Measurements from ENCODE around the gene TEKT2. TPM values are rescaled to one million over a fixed set of nuclear protein-coding genes. Genes with fewer than 3 reads are reported as not detected.

Gene TEKT2
- total RNA-seq, 4 donors from 2014 or later = 0.83 TPM; not detected in 3

DNA sequence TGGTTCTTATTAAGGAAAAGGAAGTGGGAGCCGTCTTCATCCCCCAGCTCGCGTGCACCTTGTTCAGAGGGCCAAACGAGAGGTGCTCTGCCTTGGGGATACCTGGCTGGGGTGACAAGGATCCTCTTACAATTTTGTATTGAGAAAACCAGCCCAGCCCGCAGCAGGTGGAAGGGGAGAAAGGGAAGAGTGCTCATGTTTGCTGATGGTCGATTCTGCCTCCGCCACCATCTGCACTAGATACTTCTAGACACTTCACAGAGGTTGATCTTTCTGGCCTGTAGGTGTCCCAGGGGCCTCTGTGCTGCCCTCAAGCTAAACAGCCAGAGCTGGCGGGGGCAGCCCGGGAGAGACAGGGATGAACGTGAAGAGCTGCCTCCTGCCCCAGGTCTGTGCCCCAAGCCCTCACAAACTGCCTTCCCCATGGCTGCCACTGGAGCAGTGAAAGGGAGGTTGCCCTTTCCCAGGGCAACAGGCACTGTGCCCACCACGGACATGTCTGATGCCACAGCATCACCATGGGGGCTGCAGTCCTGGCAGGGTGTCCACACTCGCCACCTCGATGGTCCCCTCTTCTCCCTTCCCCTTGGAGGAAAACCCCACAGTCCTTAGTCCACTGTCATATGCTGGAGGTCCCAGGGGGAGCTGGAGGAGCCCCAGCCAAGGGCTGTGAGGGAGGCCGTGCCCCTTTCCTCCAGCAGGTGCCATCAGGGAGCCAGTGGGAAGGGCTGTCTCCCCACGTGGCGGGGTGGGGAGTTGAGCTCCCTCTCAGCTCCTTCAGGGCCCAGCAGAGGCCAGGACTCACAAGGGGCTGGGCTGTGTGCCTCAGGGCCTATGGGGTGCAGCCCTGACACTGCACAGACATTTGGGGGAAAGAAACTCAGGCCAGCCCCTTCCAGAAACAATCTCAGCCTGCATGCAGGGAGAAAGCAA is 12.9 kb downstream of the TEKT2 start:
- DNase-seq (ENCODE audit: extremely low spot score) = no peak

DNA sequence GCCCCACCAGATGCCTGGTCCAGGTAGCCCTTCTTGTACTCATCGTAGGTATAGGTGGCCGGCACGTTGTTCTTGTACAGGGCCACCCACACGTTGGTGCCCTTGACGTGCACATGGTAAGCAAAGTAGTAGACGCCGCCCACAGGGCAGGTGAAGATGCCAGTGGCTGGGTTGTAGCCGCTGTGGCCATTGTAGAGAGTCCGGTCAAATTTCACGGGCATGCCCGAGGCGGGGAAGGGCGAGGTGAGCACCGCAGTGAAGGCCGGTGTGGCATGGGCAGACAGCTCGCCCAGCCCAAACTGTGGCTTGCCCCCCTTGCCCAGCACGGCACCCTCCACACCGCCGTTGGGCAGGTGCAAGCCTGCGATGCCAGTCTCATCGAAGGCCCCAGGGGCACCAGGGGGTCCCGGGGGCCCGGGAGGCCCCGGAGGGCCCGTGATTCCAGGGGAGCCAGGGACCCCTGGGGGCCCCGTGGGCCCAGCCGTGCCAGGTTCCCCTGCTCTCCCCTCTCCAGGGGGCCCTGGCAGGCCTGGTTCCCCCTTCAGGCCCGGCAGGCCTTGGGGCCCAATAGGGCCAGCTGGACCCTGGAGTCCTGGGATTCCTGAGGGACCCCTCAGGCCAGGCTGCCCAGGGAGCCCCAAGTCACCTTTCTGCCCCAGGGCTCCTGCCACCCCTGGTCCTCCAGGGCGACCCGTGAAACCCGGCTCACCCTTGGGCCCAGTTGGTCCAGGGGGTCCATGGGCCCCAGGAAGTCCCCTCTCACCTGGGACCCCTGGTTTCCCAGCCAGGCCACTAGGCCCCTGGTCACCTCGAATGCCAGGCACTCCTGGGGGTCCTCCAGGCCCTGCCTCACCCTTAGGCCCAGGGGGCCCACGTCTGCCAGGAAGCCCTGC is 14.0 kb downstream of the TEKT2 start:
- H3K4me1 ChIP-seq = peaks cover 4 to 48% (median 37%) of the 10 kb centered on the region in 4 donors
- H3K9me3 ChIP-seq = no peaks in the 10 kb centered on the region

More for the DNA sequence above, 12.9 kb downstream of the TEKT2 start:
- TF ChIP-seq POLR2A (IDR thresholded peaks at IDR 0.05; ENCODE audit: low read depth) (no peak), POLR2AphosphoS5 (IDR thresholded peaks at IDR 0.05) (no peak), EP300 (IDR thresholded peaks at IDR 0.05) (no peak)
- TF ChIP-seq, protein P1, sequence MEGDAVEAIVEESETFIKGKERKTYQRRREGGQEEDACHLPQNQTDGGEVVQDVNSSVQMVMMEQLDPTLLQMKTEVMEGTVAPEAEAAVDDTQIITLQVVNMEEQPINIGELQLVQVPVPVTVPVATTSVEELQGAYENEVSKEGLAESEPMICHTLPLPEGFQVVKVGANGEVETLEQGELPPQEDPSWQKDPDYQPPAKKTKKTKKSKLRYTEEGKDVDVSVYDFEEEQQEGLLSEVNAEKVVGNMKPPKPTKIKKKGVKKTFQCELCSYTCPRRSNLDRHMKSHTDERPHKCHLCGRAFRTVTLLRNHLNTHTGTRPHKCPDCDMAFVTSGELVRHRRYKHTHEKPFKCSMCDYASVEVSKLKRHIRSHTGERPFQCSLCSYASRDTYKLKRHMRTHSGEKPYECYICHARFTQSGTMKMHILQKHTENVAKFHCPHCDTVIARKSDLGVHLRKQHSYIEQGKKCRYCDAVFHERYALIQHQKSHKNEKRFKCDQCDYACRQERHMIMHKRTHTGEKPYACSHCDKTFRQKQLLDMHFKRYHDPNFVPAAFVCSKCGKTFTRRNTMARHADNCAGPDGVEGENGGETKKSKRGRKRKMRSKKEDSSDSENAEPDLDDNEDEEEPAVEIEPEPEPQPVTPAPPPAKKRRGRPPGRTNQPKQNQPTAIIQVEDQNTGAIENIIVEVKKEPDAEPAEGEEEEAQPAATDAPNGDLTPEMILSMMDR (IDR thresholded peaks at IDR 0.05) = no peak
- 70% methylated on average over 11 of the region's 16 CpGs for WGBS
- Histone ChIP-seq H3K27me3 (no peaks in the 10 kb centered on the region), H3K4me1 (peaks cover 4 to 52% (median 39%) of the 10 kb centered on the region in 4 donors), H3K27ac (replicated peaks in 1 of 4) (no peak overlapping the region), H3K4me3 (no peak overlapping the region), H3K36me3 (peaks cover 26 to 58% (median 45%) of the 10 kb centered on the region in 4 donors), H3K9me3 (no peaks in the 10 kb centered on the region)
- intact Hi-C loops (cut with DNase I) = loop anchor here (5.0 kb wide), 2 partner anchors 91 to 191 kb away; no protein-coding TSS in a partner anchor

DNA sequence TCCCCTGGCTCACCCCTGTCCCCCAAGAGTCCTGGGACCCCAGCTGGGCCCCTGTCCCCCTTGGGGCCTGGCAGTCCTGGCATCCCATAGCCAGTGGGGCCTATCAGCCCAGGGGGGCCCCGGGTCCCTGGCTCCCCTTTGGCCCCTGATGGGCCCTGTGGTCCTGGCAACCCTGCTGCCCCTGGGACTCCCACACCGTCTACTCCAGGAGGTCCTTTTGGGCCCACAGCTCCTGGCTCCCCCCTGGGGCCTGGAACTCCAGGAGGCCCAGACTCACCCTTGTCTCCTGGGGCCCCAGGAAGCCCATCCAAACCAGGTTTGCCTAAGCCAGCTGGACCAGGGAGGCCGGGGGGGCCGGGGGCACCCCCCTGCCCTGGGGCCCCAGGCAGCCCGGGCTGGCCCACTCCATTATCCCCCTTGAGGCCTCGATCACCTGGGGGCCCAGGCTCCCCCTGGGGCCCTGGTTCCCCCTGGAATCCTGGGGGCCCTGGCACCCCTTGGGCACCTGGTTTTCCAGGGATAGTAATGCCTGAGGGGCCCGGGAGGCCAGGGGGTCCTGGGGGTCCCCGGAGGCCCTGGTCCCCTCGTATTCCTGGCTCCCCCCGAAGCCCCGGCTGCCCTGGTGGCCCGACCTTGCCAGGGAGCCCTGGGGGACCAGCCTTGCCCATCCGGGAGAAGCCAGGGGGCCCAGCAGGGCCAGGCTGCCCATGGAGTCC is 14.9 kb downstream of the TEKT2 start:
- Histone ChIP-seq H3K27ac (replicated peaks in 1 of 4) (no peak overlapping the region), H3K9me3 (no peaks in the 10 kb centered on the region), H3K36me3 (peaks cover 7 to 38% (median 24%) of the 10 kb centered on the region in 4 donors), H3K4me1 (peaks cover 4 to 40% (median 29%) of the 10 kb centered on the region in 4 donors), H3K27me3 (no peaks in the 10 kb centered on the region), H3K4me3 (no peak overlapping the region)
- 72% methylated on average over 8 of the region's 13 CpGs for WGBS
- DNase-seq (ENCODE audit: extremely low spot score) = no peak
- TF ChIP-seq POLR2AphosphoS5 (IDR thresholded peaks at IDR 0.05) (no peak), EP300 (IDR thresholded peaks at IDR 0.05) (no peak), POLR2A (IDR thresholded peaks at IDR 0.05; ENCODE audit: low read depth) (no peak)
- TF ChIP-seq, protein P1 (IDR thresholded peaks at IDR 0.05) = no peak
- intact Hi-C loops (cut with DNase I) = loop anchor here (2.0 to 5.0 kb wide), 4 partner anchors 36 to 322 kb away; no protein-coding TSS in a partner anchor

More for the DNA sequence above, 14.0 kb downstream of the TEKT2 start:
- DNase-seq (ENCODE audit: extremely low spot score) = no peak
- Histone ChIP-seq H3K4me3 (no peak overlapping the region), H3K27ac (replicated peaks in 1 of 4) (no peak overlapping the region), H3K36me3 (peaks cover 16 to 46% (median 33%) of the 10 kb centered on the region in 4 donors), H3K27me3 (no peaks in the 10 kb centered on the region)
- TF ChIP-seq POLR2A (IDR thresholded peaks at IDR 0.05; ENCODE audit: low read depth) = no peak
- no peak for TF ChIP-seq EP300 (IDR thresholded peaks at IDR 0.05)
- no peak for TF ChIP-seq POLR2AphosphoS5 (IDR thresholded peaks at IDR 0.05)
- TF ChIP-seq, protein P1 (IDR thresholded peaks at IDR 0.05) = no peak
- WGBS = 90% methylated on average over 15 of the region's 33 CpGs
- intact Hi-C loops (cut with DNase I) = loop anchor here (2.0 to 5.0 kb wide), 4 partner anchors 37 to 323 kb away; no protein-coding TSS in a partner anchor

Measured in esophagus muscularis mucosa (tissue), 4 donors.